IPS-18a (cell line): ENCODE data around the gene COG7.
"Not testable (repeated sequence)": the region's sequence is repeated elsewhere in the genome, so short reads cannot be mapped to it uniquely, and the experiment has no call there.

ENCODE experiments used
- H3K27ac ChIP-seq: one replicate; pipeline ENCODE4 v1.5.1; 2013; ENCODE audit warnings: low read length
- H3K27me3 ChIP-seq: one replicate; pipeline ENCODE4 v1.6.1; 2013; ENCODE audit warnings: mild to moderate bottlenecking, low read length; ENCODE audit not compliant: control insufficient read depth, insufficient read depth
- H3K36me3 ChIP-seq: one replicate; pipeline ENCODE4 v1.6.1; 2013; ENCODE audit warnings: low read depth, low read length; ENCODE audit not compliant: control insufficient read depth
- H3K4me1 ChIP-seq: one replicate; pipeline ENCODE4 v1.6.1; 2013; ENCODE audit warnings: low read depth, low read length; ENCODE audit not compliant: control insufficient read depth
- H3K4me3 ChIP-seq: one replicate; pipeline ENCODE4 v1.5.1; 2013; ENCODE audit warnings: low read length
- H3K9ac ChIP-seq: one replicate; pipeline ENCODE4 v1.6.1; 2013; ENCODE audit warnings: mild to moderate bottlenecking, low read length, moderate library complexity
- H3K9me3 ChIP-seq: one replicate; pipeline ENCODE4 v1.6.1; 2013; ENCODE audit warnings: low read depth, low read length; ENCODE audit not compliant: control insufficient read depth

The COG7 gene

DNA sequence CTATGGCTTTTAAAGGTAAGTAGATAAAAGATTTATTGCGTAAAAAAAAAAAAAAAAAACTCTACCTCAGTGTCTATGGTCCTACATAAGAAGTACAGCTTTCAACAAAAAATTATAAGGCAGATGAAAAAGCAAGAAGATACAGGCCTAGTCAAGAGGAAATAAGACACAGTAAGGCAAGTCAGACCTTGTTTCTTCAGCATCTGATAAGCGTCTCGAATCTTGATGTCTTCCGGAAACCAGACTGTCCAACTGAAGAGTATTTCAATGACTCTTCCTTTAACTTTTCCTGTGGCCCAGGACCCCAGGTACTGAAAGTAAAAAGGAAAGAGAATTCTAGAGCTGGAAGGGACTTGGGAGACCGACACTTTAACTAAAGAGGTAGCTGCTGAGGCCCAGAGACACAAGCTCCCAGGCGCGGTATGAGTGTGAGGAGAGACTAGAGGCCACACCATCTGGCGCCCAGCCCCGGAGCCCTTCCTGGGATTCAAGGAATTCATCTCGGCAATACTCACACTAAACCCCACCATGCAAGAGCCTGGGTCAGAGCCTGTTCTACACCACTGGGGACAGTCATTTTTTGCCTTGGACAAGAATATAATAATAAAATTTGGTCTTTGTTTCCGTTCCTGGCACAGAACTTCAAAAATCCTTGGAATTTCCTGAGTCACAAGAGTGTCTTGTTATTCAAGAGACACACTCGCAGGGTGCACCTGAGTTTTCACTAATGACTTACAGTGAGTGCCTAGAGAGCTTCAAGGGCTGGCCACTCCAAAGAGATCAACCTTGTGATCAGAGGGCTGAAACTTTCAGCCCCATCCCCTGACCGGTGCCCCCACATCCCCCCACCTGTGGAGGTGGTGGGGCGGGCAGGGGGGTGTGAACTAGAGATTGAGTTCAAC lies 38.8 kb upstream of the COG7 start:
- no peak overlapping the region for H3K4me3 ChIP-seq
- no peaks in the 10 kb centered on the region for H3K27me3 ChIP-seq
- H3K36me3 ChIP-seq: peaks cover 86% of the 10 kb centered on the region
- H3K9ac ChIP-seq: no peak overlapping the region
- no peaks in the 10 kb centered on the region for H3K9me3 ChIP-seq
- no peaks in the 10 kb centered on the region for H3K4me1 ChIP-seq
- H3K27ac ChIP-seq: no peak overlapping the region

DNA sequence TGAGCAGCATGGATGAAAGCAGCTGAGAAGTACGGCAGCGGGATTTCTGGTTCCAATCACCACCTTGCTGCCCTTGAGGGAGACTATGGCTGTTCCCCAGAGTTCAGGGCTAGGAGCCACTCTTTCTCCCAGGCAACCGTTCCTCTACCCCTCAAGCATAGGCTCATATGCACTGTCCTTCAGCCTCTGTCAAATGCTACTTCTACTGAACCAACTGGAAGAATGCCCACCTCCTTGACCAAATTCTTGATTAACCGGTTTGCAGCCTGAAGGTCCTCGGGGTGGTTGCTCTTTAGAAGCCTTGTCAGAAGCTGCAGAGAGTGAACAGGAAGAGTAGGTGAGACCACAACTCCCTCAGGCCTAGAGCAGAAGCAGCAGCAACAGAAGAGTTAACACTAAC lies 33.5 kb upstream of the COG7 start:
- no peak overlapping the region for H3K27ac ChIP-seq

GRCh38 chr16:23485841-23486240 lies 32.9 kb upstream of the COG7 start:
- Histone ChIP-seq H3K9ac (no peak overlapping the region), H3K9me3 (no peaks in the 10 kb centered on the region), H3K4me3 (no peak overlapping the region), H3K4me1 (no peaks in the 10 kb centered on the region), H3K27me3 (no peaks in the 10 kb centered on the region), H3K27ac (no peak overlapping the region), H3K36me3 (peaks cover 89% of the 10 kb centered on the region)

More for the DNA sequence above, 33.5 kb upstream of the COG7 start:
- Histone ChIP-seq H3K4me3 (no peak overlapping the region), H3K27me3 (no peaks in the 10 kb centered on the region), H3K4me1 (no peaks in the 10 kb centered on the region), H3K36me3 (peaks cover 89% of the 10 kb centered on the region), H3K9ac (no peak overlapping the region), H3K9me3 (no peaks in the 10 kb centered on the region)

DNA sequence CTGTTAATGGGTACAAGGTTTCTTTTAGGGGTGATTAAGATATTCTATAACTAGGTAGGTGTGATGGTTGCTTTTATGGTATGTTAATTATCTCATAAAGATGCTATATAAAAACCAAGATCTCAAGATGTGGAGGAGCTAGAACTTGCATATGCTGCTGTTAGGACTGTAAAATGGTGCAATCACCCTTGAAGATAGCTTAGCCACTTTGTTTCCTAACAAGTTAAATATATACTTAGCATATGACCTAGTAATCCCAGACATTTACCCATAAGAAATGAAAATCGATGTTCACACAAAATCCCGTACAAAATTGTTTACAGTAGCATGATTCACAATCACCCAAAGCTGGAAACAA lies 32.2 kb upstream of the COG7 start:
- Histone ChIP-seq H3K27me3 (no peaks in the 10 kb centered on the region), H3K9me3 (no peaks in the 10 kb centered on the region), H3K27ac (no peak overlapping the region), H3K9ac (no peak overlapping the region), H3K4me3 (no peak overlapping the region), H3K36me3 (peaks cover 93% of the 10 kb centered on the region), H3K4me1 (no peaks in the 10 kb centered on the region)

DNA sequence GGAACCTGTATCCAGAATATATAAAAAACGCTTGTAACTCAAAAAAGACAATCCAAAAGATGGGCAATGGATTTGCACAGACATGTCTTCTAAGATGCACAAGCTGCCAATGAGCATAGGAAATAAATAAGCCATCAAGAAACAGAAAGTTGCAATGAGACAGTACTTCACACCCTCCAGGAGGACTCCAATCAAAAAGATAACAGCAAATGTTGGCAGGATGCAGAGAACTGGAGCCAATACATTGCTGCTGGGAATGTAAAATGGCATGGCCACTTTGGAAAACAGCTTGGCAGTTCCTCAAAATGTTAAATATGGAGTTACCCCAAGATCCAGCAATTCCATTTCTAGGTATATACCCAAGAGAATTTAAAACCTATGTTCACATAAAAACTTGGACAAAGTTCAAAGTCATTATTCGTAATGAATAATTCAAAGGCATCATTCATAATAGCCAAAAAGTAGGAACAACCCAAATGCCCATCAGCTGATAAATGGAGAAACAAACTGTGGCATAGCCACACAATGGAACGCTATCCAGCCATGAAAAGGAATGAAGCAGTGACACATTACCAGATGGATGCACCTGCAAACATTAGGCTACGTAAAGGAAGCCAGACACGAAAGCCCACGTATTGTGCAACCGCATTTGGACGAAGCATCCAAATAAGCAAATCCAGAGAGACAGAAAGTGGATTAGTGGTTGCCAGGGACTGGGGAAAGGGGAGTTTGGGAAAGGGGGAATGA lies 31.7 kb upstream of the COG7 start:
- Histone ChIP-seq H3K36me3 (peaks cover 93% of the 10 kb centered on the region), H3K9me3 (no peaks in the 10 kb centered on the region), H3K27me3 (no peaks in the 10 kb centered on the region), H3K27ac (no peak overlapping the region), H3K9ac (no peak overlapping the region), H3K4me1 (no peaks in the 10 kb centered on the region), H3K4me3 (no peak overlapping the region)

DNA sequence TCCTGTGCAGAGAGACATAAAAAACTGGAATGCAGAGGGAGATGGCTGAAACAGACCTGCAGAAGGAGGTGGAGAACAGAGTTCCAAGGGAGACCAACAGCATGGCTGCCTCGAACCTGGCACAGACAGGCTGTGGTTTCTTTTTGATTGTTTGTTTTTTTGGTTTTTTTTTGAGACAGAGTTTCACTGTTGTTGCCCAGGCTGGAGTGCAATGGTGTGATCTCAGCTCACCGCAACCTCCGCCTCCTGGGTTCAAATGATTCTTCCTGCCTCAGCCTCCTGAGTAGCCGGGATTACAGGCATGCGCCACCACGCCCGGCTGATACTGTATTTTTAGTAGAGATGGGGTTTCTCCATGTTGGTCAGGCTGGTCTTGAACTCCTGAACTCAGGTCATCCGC lies 30.5 kb upstream of the COG7 start:
- H3K27ac ChIP-seq, H3K9me3 ChIP-seq, H3K27me3 ChIP-seq, H3K4me1 ChIP-seq, H3K4me3 ChIP-seq, H3K9ac ChIP-seq: not testable (repeated sequence)
- peaks cover 93% of the 10 kb centered on the region for H3K36me3 ChIP-seq

GRCh38 chr16:23482778-23483177 lies 29.8 kb upstream of the COG7 start:
- no peak overlapping the region for H3K9ac ChIP-seq
- H3K4me1 ChIP-seq: no peaks in the 10 kb centered on the region
- H3K27me3 ChIP-seq: no peaks in the 10 kb centered on the region
- H3K27ac ChIP-seq: no peak overlapping the region
- H3K9me3 ChIP-seq: no peaks in the 10 kb centered on the region
- no peak overlapping the region for H3K4me3 ChIP-seq
- H3K36me3 ChIP-seq: peaks cover 90% of the 10 kb centered on the region

DNA sequence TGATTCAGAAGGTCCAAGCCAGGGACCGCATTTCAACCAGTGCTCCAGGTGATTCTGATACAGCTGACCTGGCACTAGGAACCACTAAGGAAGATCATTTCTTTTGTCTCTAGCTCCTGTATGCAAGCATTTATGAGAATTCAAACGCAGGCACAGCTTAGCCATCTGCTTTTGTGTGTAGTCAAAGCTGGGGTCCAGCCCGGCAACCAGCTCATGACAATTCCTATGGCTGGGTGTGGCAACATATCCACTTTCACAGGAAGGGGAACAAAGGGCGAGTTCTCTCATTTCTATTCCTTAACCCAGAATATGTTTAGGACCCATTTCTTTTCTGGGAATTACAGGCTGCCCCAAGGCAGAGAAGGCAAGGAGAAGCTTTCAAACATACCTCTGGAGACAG lies 27.3 kb upstream of the COG7 start:
- Histone ChIP-seq H3K9ac (no peak overlapping the region), H3K9me3 (no peaks in the 10 kb centered on the region), H3K36me3 (peaks cover 87% of the 10 kb centered on the region), H3K4me1 (no peaks in the 10 kb centered on the region), H3K4me3 (no peak overlapping the region), H3K27ac (no peak overlapping the region), H3K27me3 (no peaks in the 10 kb centered on the region)

- Histone ChIP-seq H3K9ac (no peak overlapping the region), H3K36me3 (peaks cover 87% of the 10 kb centered on the region), H3K4me3 (no peak overlapping the region), H3K9me3 (no peaks in the 10 kb centered on the region), H3K4me1 (no peaks in the 10 kb centered on the region), H3K27me3 (no peaks in the 10 kb centered on the region), H3K27ac (no peak overlapping the region)
Measured at GRCh38 chr16:23479138-23479537, 26.1 kb upstream of the COG7 start.

DNA sequence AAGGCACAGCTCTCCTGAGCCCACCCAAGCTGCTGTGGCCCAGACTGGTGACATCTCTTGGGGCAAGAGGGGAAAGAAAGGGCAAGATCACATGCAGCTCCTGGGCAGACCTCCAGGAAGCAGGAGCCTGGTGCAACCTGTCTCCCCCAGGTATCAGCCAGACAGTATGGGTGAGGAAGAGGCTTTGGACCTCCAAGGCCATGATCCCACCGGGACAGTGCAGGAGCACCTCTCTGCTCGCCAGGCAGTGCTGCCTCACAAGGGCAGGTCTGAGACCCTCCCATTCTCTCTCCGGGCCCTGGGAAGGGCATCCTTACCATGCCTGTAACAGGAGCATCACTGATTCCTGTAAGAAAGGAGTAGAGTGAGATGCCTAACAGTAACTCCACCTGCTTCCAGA lies 25.6 kb upstream of the COG7 start:
- H3K4me1 ChIP-seq: no peaks in the 10 kb centered on the region
- no peak overlapping the region for H3K4me3 ChIP-seq
- H3K9ac ChIP-seq: no peak overlapping the region
- peaks cover 91% of the 10 kb centered on the region for H3K36me3 ChIP-seq
- H3K27me3 ChIP-seq: no peaks in the 10 kb centered on the region
- H3K9me3 ChIP-seq: no peaks in the 10 kb centered on the region
- no peak overlapping the region for H3K27ac ChIP-seq

GRCh38 chr16:23476289-23476688 lies 23.3 kb upstream of the COG7 start:
- Histone ChIP-seq H3K4me1 (no peaks in the 10 kb centered on the region), H3K9ac (no peak overlapping the region), H3K27me3 (no peaks in the 10 kb centered on the region), H3K4me3 (no peak overlapping the region), H3K27ac (no peak overlapping the region), H3K9me3 (no peaks in the 10 kb centered on the region), H3K36me3 (peaks cover 76% of the 10 kb centered on the region)

DNA sequence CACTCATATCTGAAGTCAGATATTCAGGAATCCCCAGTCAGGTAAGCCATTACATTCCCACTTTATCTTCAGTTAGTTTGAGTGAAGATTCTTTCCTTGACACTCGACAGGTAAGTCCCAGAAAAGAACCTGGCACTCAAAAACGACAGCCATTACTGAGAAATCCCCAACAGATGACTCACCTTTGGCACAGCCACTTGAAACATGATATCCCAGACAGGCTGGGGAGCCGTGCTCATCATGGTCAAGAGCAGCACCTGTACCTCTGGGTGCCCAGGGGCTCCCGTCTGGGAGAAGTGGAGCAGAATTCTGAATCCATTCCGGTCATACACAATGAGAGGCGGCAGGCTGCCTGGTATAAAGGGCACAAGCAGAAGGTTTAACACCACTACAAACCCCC lies 16.8 kb upstream of the COG7 start:
- H3K27ac ChIP-seq: no peak overlapping the region
- H3K4me1 ChIP-seq: no peaks in the 10 kb centered on the region
- H3K36me3 ChIP-seq: peaks cover 64% of the 10 kb centered on the region

More for the DNA sequence above, 16.8 kb upstream of the COG7 start:
- Histone ChIP-seq H3K27me3 (no peaks in the 10 kb centered on the region), H3K9ac (no peak overlapping the region), H3K9me3 (no peaks in the 10 kb centered on the region), H3K4me3 (no peak overlapping the region)
